Activated CD8-positive, alpha-beta memory T cell treated with anti-CD3 and anti-CD28 coated beads, Interleukin-2, amount 10 ng/mL, durations not matched to agents 7 days and 5 days (primary cell): ENCODE measurements around the gene SLC35C1. TPM values are rescaled to one million over a fixed set of nuclear protein-coding genes. Genes with fewer than 3 reads are reported as not detected.

Experiments used
- ATAC-seq: fragments of 150-1000 bp; cut with Tn5 transposase; one replicate; pipeline ENCODE4 v1.10.0; 2021; ENCODE audit warnings: moderate library complexity
- CTCF ChIA-PET: fragments of 350-600 bp; sonication (Branson Sonifier 250); formaldehyde crosslinking; loops from one replicate; lab custom pipeline; 2021; ENCODE audit warnings: antibody characterized with exemption; lab: Charles Lee
- DNase-seq: peaks from one replicate; pipeline ENCODE4 v3.0.0-alpha.2; 2020
- H3K27ac Mint-ChIP-seq: one replicate; pipeline ENCODE4 v1.8.0; 2021; ENCODE audit warnings: mild to moderate bottlenecking, mixed read lengths
- H3K27me3 Mint-ChIP-seq: one replicate; pipeline ENCODE4 v1.8.0; 2021; ENCODE audit warnings: mixed read lengths
- H3K36me3 Mint-ChIP-seq: one replicate; pipeline ENCODE4 v1.8.0; 2021; ENCODE audit warnings: mild to moderate bottlenecking, mixed read lengths
- H3K4me1 Mint-ChIP-seq: one replicate; pipeline ENCODE4 v1.8.0; 2021; ENCODE audit warnings: mixed read lengths
- H3K4me3 Mint-ChIP-seq: one replicate; pipeline ENCODE4 v1.8.0; 2021; ENCODE audit warnings: mild to moderate bottlenecking, moderate library complexity, mixed read lengths
- H3K9me3 Mint-ChIP-seq: one replicate; pipeline ENCODE4 v1.8.0; 2022; ENCODE audit warnings: low read depth, mixed read lengths
- total RNA-seq, 2 experiments: library from RNA; stranded (reverse); gene quantifications; one replicate each; pipeline ENCODE4 v1.2.3, GENCODE V29; 2021

SLC35C1 gene
- total RNA-seq, 2 experiments from 2014 or later = 15.2 to 15.7 TPM

DNA sequence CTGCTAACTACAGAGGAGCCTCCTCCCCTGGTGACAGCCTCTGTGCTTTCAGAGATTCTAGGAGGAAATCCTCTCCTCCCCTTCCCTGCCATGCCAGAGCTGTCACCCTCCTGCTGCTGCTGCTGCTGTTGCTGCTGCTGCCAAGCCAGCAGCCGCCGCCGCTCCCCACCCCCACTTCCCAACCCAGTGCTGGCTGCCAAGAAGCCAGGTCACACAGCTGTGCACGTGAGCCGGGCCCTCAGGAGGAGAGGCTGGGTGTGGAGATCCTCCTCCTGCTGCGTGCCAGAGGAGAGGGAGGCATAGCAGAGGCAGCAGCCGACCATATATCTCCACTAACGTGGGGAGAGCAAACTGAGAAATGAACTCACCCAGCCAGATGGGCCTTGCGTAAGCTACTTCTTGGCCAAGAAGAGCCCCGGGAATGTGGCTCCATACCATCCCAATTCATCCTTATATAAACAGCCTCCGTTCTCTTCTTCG lies 54.8 kb downstream of the SLC35C1 start:
- ATAC-seq (no peak), DNase-seq (no peak)
- no peak overlapping the region for H3K4me3 Mint-ChIP-seq
- H3K9me3 Mint-ChIP-seq = no peaks in the 10 kb centered on the region
- H3K27me3 Mint-ChIP-seq = no peaks in the 10 kb centered on the region
- H3K36me3 Mint-ChIP-seq = peaks cover 12% of the 10 kb centered on the region
- no peaks in the 10 kb centered on the region for H3K4me1 Mint-ChIP-seq
- CTCF ChIA-PET = no interaction called here
- H3K27ac Mint-ChIP-seq = no peak overlapping the region

DNA sequence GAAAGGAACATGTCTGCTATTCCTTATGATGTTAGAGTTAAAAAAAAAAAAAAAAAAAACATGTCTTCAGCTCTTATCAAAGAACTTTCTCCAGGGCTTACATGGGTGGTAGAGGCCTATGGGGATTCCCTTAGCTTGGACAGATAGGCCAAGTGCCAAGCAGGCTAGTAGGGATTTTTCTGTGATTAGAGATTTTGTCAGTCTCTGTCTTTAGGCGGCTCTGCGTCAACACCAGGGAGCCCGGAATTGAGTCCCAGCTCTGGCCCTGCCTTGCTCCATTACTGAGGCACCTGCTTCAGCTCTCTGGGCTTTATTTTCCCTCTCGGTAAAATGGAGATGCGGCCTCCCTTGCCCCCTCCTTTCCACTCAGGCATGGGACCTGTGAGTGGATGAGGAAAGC lies 55.4 kb downstream of the SLC35C1 start:
- Mint-ChIP-seq H3K4me1 (no peaks in the 10 kb centered on the region), H3K9me3 (no peaks in the 10 kb centered on the region), H3K27ac (no peak overlapping the region), H3K4me3 (no peak overlapping the region), H3K36me3 (peaks cover 12% of the 10 kb centered on the region), H3K27me3 (no peaks in the 10 kb centered on the region)
- DNase-seq = no peak
- no peak for ATAC-seq
- CTCF ChIA-PET = interaction anchor here (0.6 kb wide), 1 partner anchor 13 kb away, joined by 3 read pairs; no protein-coding TSS in a partner anchor

DNA sequence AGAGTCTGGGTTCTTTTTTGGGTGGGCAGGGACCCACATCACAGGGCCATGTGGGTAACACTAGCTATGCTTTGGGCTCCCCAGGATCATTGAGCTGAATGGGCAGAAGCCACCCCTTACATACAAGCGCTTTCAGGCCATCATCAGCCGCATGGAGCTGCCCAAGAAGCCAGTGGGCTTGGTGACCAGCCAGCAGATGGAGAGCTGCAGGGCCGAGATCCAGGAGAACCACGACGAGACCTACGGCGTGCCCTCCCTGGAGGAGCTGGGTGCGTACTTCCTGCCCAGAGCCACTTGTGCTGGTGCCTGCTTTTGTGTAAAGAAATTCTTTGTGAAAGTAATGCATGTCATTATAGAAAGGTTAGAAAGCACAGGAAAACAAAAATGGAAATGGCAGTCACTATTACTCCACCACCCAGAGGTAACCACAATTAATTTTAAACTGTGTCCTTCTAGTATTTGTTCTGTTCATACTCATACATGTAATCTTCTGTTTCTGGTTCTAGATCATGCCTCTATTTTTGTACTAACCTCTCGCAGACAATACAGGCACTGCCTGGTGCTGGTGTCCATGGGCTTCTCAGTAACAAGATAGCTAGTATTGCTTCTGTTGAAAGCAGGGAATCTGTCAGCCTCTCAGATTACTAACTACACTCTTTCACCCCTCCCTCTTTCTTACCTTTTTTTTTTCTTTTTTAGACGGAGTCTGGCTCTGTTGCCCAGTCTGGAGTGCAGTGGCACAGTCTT lies 56.0 kb downstream of the SLC35C1 start:
- Mint-ChIP-seq H3K36me3 (peaks cover 12% of the 10 kb centered on the region), H3K27me3 (no peaks in the 10 kb centered on the region), H3K4me3 (no peak overlapping the region), H3K27ac (no peak overlapping the region), H3K9me3 (no peaks in the 10 kb centered on the region), H3K4me1 (no peaks in the 10 kb centered on the region)
- CTCF ChIA-PET = interaction anchor here (0.6 to 2.3 kb wide), 3 partner anchors 12 to 18 kb away, joined by 3 to 8 read pairs (median 3); no protein-coding TSS in a partner anchor
- ATAC-seq (no peak), DNase-seq (no peak)

Other genes starting within 250 kb of the SLC35C1 start
- under 1 TPM in 1 of 2 experiments, not detected in 1; 0.35 TPM for gene CHST1, start 139.5 kb upstream of the SLC35C1 start, total RNA-seq
- 10 to 100 TPM; 22.5 to 23.3 TPM for gene CRY2, start 42.3 kb downstream of the SLC35C1 start, total RNA-seq
- under 1 TPM; 0.42 to 0.73 TPM for gene MAPK8IP1, start 80.5 kb downstream of the SLC35C1 start, total RNA-seq
- 1 to 10 TPM in 1 of 2 experiments, under 1 TPM in 1; 0.93 to 1.5 TPM for gene FREY1, start 102.1 kb downstream of the SLC35C1 start, total RNA-seq
- gene PEX16, start 112.7 kb downstream of the SLC35C1 start, total RNA-seq = 10 to 100 TPM; 45.9 to 53.9 TPM
- gene LARGE2, start 117.5 kb downstream of the SLC35C1 start, total RNA-seq = under 1 TPM; 0.54 to 0.64 TPM